Measurements from ENCODE around the gene CABLES1. TPM values are rescaled to one million over a fixed set of nuclear protein-coding genes. Genes with fewer than 3 reads are reported as not detected.
"Not testable (repeated sequence)": the region's sequence is repeated elsewhere in the genome, so short reads cannot be mapped to it uniquely, and the experiment has no call there.

Gene CABLES1
- total and polyA plus RNA-seq, 9 donors = 3.7 to 8.6 (median 6.2) TPM

GRCh38 chr18:23095463-23095862 lies 39.8 kb upstream of the CABLES1 start:
- no peak for DNase-seq
- H3K4me3 ChIP-seq (ENCODE audit: low read length) = no peak overlapping the region
- H3K36me3 ChIP-seq (ENCODE audit: control insufficient read depth, insufficient read depth, low read length) = no peaks in the 10 kb centered on the region
- H3K9me3 ChIP-seq (replicated peaks; ENCODE audit: control insufficient read depth, low read depth, low read length) = no peaks in the 10 kb centered on the region
- no peak overlapping the region for H3K27ac ChIP-seq (ENCODE audit: low read length)
- peaks cover 12% of the 10 kb centered on the region for H3K4me1 ChIP-seq (ENCODE audit: control insufficient read depth, insufficient read depth, low read length)
- no peaks in the 10 kb centered on the region for H3K27me3 ChIP-seq (ENCODE audit: control insufficient read depth, insufficient read depth, low read length)
- WGBS (ENCODE audit: insufficient coverage) = 81% methylated on average over 4 of the region's 6 CpGs

GRCh38 chr18:23097016-23097415 lies 38.3 kb upstream of the CABLES1 start:
- not testable (repeated sequence) for H3K36me3 ChIP-seq (ENCODE audit: control insufficient read depth, insufficient read depth, low read length); DNase-seq; H3K27ac ChIP-seq (ENCODE audit: low read length); H3K27me3 ChIP-seq (ENCODE audit: control insufficient read depth, insufficient read depth, low read length); H3K4me3 ChIP-seq (ENCODE audit: low read length); H3K9me3 ChIP-seq (replicated peaks; ENCODE audit: control insufficient read depth, low read depth, low read length)
- H3K4me1 ChIP-seq (ENCODE audit: control insufficient read depth, insufficient read depth, low read length) = peaks cover 12% of the 10 kb centered on the region
- 89% methylated on average over 3 of the region's 8 CpGs for WGBS (ENCODE audit: insufficient coverage)

GRCh38 chr18:23099621-23100020 lies 35.7 kb upstream of the CABLES1 start:
- DNase-seq = no peak
- H3K27me3 ChIP-seq (ENCODE audit: control insufficient read depth, insufficient read depth, low read length) = no peaks in the 10 kb centered on the region
- 84% methylated on average over 4 of the region's 5 CpGs for WGBS (ENCODE audit: insufficient coverage)
- no peaks in the 10 kb centered on the region for H3K36me3 ChIP-seq (ENCODE audit: control insufficient read depth, insufficient read depth, low read length)
- peaks cover 5% of the 10 kb centered on the region for H3K4me1 ChIP-seq (ENCODE audit: control insufficient read depth, insufficient read depth, low read length)
- no peaks in the 10 kb centered on the region for H3K9me3 ChIP-seq (replicated peaks; ENCODE audit: control insufficient read depth, low read depth, low read length)
- H3K4me3 ChIP-seq (ENCODE audit: low read length) = no peak overlapping the region
- no peak overlapping the region for H3K27ac ChIP-seq (ENCODE audit: low read length)

GRCh38 chr18:23101861-23102432 lies 33.3 kb upstream of the CABLES1 start:
- Histone ChIP-seq H3K27me3 (ENCODE audit: control insufficient read depth, insufficient read depth, low read length) (no peaks in the 10 kb centered on the region), H3K36me3 (ENCODE audit: control insufficient read depth, insufficient read depth, low read length) (no peaks in the 10 kb centered on the region), H3K9me3 (replicated peaks; ENCODE audit: control insufficient read depth, low read depth, low read length) (no peaks in the 10 kb centered on the region), H3K4me1 (ENCODE audit: control insufficient read depth, insufficient read depth, low read length) (peaks cover 8% of the 10 kb centered on the region), H3K27ac (ENCODE audit: low read length) (no peak overlapping the region), H3K4me3 (ENCODE audit: low read length) (no peak overlapping the region)
- no peak for DNase-seq
- 100% methylated on average over 4 of the region's 12 CpGs for WGBS (ENCODE audit: insufficient coverage)

- H3K4me3 ChIP-seq (ENCODE audit: low read length) = no peak overlapping the region
- 80% methylated on average over 1 of the region's 11 CpGs for WGBS (ENCODE audit: insufficient coverage)
- peaks cover 8% of the 10 kb centered on the region for H3K4me1 ChIP-seq (ENCODE audit: control insufficient read depth, insufficient read depth, low read length)
- H3K27me3 ChIP-seq (ENCODE audit: control insufficient read depth, insufficient read depth, low read length) = no peaks in the 10 kb centered on the region
- DNase-seq = no peak
- H3K36me3 ChIP-seq (ENCODE audit: control insufficient read depth, insufficient read depth, low read length) = no peaks in the 10 kb centered on the region
- no peak overlapping the region for H3K27ac ChIP-seq (ENCODE audit: low read length)
- no peaks in the 10 kb centered on the region for H3K9me3 ChIP-seq (replicated peaks; ENCODE audit: control insufficient read depth, low read depth, low read length)
Observed at GRCh38 chr18:23102493-23103261, 32.6 kb upstream of the CABLES1 start.

GRCh38 chr18:23103449-23103848 lies 31.8 kb upstream of the CABLES1 start:
- H3K27ac ChIP-seq (ENCODE audit: low read length) = no peak overlapping the region

GRCh38 chr18:23105030-23105429 lies 30.3 kb upstream of the CABLES1 start:
- 67% methylated on average over 2 of the region's 3 CpGs for WGBS (ENCODE audit: insufficient coverage)

More at GRCh38 chr18:23103449-23103848, 31.8 kb upstream of the CABLES1 start:
- DNase-seq = no peak
- Histone ChIP-seq H3K27me3 (ENCODE audit: control insufficient read depth, insufficient read depth, low read length) (no peaks in the 10 kb centered on the region), H3K36me3 (ENCODE audit: control insufficient read depth, insufficient read depth, low read length) (no peaks in the 10 kb centered on the region), H3K4me3 (ENCODE audit: low read length) (no peak overlapping the region), H3K4me1 (ENCODE audit: control insufficient read depth, insufficient read depth, low read length) (peaks cover 8% of the 10 kb centered on the region), H3K9me3 (replicated peaks; ENCODE audit: control insufficient read depth, low read depth, low read length) (no peaks in the 10 kb centered on the region)
- 94% methylated on average over 2 of the region's 4 CpGs for WGBS (ENCODE audit: insufficient coverage)

GRCh38 chr18:23105581-23106219 lies 29.6 kb upstream of the CABLES1 start:
- H3K4me3 ChIP-seq (ENCODE audit: low read length) = no peak overlapping the region
- peak; percentile 48 for DNase-seq

More at GRCh38 chr18:23105030-23105429, 30.3 kb upstream of the CABLES1 start:
- Histone ChIP-seq H3K27me3 (ENCODE audit: control insufficient read depth, insufficient read depth, low read length) (no peaks in the 10 kb centered on the region), H3K36me3 (ENCODE audit: control insufficient read depth, insufficient read depth, low read length) (no peaks in the 10 kb centered on the region), H3K4me1 (ENCODE audit: control insufficient read depth, insufficient read depth, low read length) (peaks cover 8% of the 10 kb centered on the region), H3K27ac (ENCODE audit: low read length) (no peak overlapping the region), H3K4me3 (ENCODE audit: low read length) (no peak overlapping the region), H3K9me3 (replicated peaks; ENCODE audit: control insufficient read depth, low read depth, low read length) (no peaks in the 10 kb centered on the region)
- DNase-seq = no peak

GRCh38 chr18:23106575-23106974 lies 28.7 kb upstream of the CABLES1 start:
- DNase-seq = no peak
- H3K36me3 ChIP-seq (ENCODE audit: control insufficient read depth, insufficient read depth, low read length) = no peaks in the 10 kb centered on the region
- H3K4me1 ChIP-seq (ENCODE audit: control insufficient read depth, insufficient read depth, low read length) = peaks cover 8% of the 10 kb centered on the region
- no peak overlapping the region for H3K4me3 ChIP-seq (ENCODE audit: low read length)
- peaks cover 2% of the 10 kb centered on the region for H3K27me3 ChIP-seq (ENCODE audit: control insufficient read depth, insufficient read depth, low read length)
- H3K9me3 ChIP-seq (replicated peaks; ENCODE audit: control insufficient read depth, low read depth, low read length) = peaks cover 3% of the 10 kb centered on the region
- H3K27ac ChIP-seq (ENCODE audit: low read length) = no peak overlapping the region
- 19% methylated on average over 3 of the region's 6 CpGs for WGBS (ENCODE audit: insufficient coverage)

More at GRCh38 chr18:23105581-23106219, 29.6 kb upstream of the CABLES1 start:
- Histone ChIP-seq H3K27ac (ENCODE audit: low read length) (no peak overlapping the region), H3K27me3 (ENCODE audit: control insufficient read depth, insufficient read depth, low read length) (no peaks in the 10 kb centered on the region), H3K36me3 (ENCODE audit: control insufficient read depth, insufficient read depth, low read length) (no peaks in the 10 kb centered on the region), H3K9me3 (replicated peaks; ENCODE audit: control insufficient read depth, low read depth, low read length) (no peaks in the 10 kb centered on the region), H3K4me1 (ENCODE audit: control insufficient read depth, insufficient read depth, low read length) (peaks cover 8% of the 10 kb centered on the region)
- WGBS (ENCODE audit: insufficient coverage) = 69% methylated on average over 15 of the region's 21 CpGs

- peak overlapping the region; percentile 21 for H3K27ac ChIP-seq (ENCODE audit: low read length)
- peaks cover 2% of the 10 kb centered on the region for H3K27me3 ChIP-seq (ENCODE audit: control insufficient read depth, insufficient read depth, low read length)
- peaks cover 3% of the 10 kb centered on the region for H3K9me3 ChIP-seq (replicated peaks; ENCODE audit: control insufficient read depth, low read depth, low read length)
- 35% methylated on average over 5 of the region's 7 CpGs for WGBS (ENCODE audit: insufficient coverage)
- peak; percentile 73 for DNase-seq
- H3K36me3 ChIP-seq (ENCODE audit: control insufficient read depth, insufficient read depth, low read length) = no peaks in the 10 kb centered on the region
- H3K4me1 ChIP-seq (ENCODE audit: control insufficient read depth, insufficient read depth, low read length) = peaks cover 8% of the 10 kb centered on the region
- no peak overlapping the region for H3K4me3 ChIP-seq (ENCODE audit: low read length)
Observed at GRCh38 chr18:23107718-23108117, 27.6 kb upstream of the CABLES1 start.

All from muscle of leg (tissue), 11 donors.